ENCODE results near the gene TNNI3K. TPM values are rescaled to one million over a fixed set of nuclear protein-coding genes. Genes with fewer than 3 reads are reported as not detected.

TNNI3K gene
- total and polyA plus RNA-seq, 9 of the 15 experiments (the other 6 are each of a cell fraction or from before 2014, with no cell fraction given), result 0.21 to 0.53 (median 0.32) TPM; not detected in 5

DNA sequence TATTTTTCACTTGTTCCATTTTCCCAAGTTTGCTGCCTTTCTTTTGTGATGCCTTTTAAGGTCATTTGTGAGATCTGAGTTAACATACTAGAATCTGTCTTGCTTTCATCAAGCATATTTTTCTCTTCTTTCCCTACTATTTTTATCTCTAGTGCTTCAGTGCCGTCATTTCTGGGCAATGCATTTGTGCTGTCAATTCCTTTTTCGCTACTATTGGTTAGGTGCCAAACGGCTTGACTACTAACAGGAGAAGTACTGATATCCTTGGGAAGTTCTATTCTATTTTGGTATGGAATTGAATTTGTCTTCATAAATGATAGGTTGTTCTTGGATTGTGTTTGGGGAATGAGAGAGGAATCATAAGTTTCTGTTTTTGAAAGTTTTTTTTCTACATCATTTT is 235.1 kb downstream of the TNNI3K start:
- Histone ChIP-seq H2AFZ (ENCODE audit: low read depth, low read length) (no peak overlapping the region), H3K4me3 (no peak overlapping the region), H3K4me1 (replicated peaks in 1 of 2; ENCODE audit: control insufficient read depth in 2 of 2, insufficient read depth in 2 of 2, low read length in 2 of 2) (no peaks in the 10 kb centered on the region), H3K4me2 (ENCODE audit: insufficient read depth, low read length) (no peak overlapping the region), H3K9ac (ENCODE audit: insufficient read depth in 1 of 2, low read depth in 2 of 2, low read length in 2 of 2) (no peak overlapping the region), H3K9me3 (replicated peaks; ENCODE audit: control insufficient read depth, insufficient read depth, low read depth, low read length) (no peaks in the 10 kb centered on the region), H3K36me3 (ENCODE audit: control insufficient read depth, insufficient read depth, low read length) (no peaks in the 10 kb centered on the region), H4K20me1 (replicated peaks; ENCODE audit: control insufficient read depth, insufficient read depth, low read length) (no peaks in the 10 kb centered on the region), H3K79me2 (ENCODE audit: control insufficient read depth, insufficient read depth, low read length) (no peaks in the 10 kb centered on the region), H3K9me1 (ENCODE audit: control insufficient read depth, insufficient read depth, low read length) (no peaks in the 10 kb centered on the region), H3K27me3 (ENCODE audit: control insufficient read depth in 2 of 2, insufficient read depth in 2 of 2, low read length in 2 of 2) (no peaks in the 10 kb centered on the region), H3K27ac (ENCODE audit: extremely low read depth, low read depth, low read length) (no peak overlapping the region)
- no peak for ATAC-seq
- intact Hi-C loops (cut with micrococcal nuclease), result no loop called here
- BruUV-seq (replicated peaks), result no TSS peak
- in situ Hi-C loops (cut with MboI), result no loop called here
- no peak for FAIRE-seq
- no peak for DNase-seq (ENCODE audit: extremely low read depth in 1 of 4, low spot score in 3 of 4)
- 0% methylated on average over 2 of the region's 3 CpGs for WGBS (ENCODE audit: insufficient coverage, low coverage, missing lambda C conversion rate)
- CTCF ChIA-PET (ENCODE audit: low intra/inter-chr PET ratio), result no interaction called here
- POLR2A ChIA-PET, result no interaction called here
- no peak for TF ChIP-seq E2F3 (CRISPR knock-in tag; IDR thresholded peaks at IDR 0.05)
- TF ChIP-seq, protein P1, sequence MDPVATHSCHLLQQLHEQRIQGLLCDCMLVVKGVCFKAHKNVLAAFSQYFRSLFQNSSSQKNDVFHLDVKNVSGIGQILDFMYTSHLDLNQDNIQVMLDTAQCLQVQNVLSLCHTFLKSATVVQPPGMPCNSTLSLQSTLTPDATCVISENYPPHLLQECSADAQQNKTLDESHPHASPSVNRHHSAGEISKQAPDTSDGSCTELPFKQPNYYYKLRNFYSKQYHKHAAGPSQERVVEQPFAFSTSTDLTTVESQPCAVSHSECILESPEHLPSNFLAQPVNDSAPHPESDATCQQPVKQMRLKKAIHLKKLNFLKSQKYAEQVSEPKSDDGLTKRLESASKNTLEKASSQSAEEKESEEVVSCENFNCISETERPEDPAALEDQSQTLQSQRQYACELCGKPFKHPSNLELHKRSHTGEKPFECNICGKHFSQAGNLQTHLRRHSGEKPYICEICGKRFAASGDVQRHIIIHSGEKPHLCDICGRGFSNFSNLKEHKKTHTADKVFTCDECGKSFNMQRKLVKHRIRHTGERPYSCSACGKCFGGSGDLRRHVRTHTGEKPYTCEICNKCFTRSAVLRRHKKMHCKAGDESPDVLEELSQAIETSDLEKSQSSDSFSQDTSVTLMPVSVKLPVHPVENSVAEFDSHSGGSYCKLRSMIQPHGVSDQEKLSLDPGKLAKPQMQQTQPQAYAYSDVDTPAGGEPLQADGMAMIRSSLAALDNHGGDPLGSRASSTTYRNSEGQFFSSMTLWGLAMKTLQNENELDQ (CRISPR knock-in tag; IDR thresholded peaks at IDR 0.05; ENCODE audit: borderline replicate concordance), result no peak
- TF ChIP-seq POLR3A (IDR thresholded peaks at IDR 0.05; ENCODE audit: borderline replicate concordance, extremely low read depth, insufficient read depth, insufficient read length), result no peak
- TF ChIP-seq NCOA1 (IDR thresholded peaks at IDR 0.05; ENCODE audit: low read depth), result no peak
- TF ChIP-seq ZFP36 (IDR thresholded peaks at IDR 0.05; ENCODE audit: low read depth, low read length, partially characterized antibody), result no peak
- TF ChIP-seq, protein P2, sequence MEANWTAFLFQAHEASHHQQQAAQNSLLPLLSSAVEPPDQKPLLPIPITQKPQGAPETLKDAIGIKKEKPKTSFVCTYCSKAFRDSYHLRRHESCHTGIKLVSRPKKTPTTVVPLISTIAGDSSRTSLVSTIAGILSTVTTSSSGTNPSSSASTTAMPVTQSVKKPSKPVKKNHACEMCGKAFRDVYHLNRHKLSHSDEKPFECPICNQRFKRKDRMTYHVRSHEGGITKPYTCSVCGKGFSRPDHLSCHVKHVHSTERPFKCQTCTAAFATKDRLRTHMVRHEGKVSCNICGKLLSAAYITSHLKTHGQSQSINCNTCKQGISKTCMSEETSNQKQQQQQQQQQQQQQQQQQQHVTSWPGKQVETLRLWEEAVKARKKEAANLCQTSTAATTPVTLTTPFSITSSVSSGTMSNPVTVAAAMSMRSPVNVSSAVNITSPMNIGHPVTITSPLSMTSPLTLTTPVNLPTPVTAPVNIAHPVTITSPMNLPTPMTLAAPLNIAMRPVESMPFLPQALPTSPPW (CRISPR knock-in tag; IDR thresholded peaks at IDR 0.05), result no peak
- TF ChIP-seq SMARCB1 (IDR thresholded peaks at IDR 0.05; ENCODE audit: insufficient read length, low read depth), result no peak
- no peak for TF ChIP-seq ZBTB8A (IDR thresholded peaks at IDR 0.05; ENCODE audit: partially characterized antibody)
- no peak for TF ChIP-seq WHSC1 (IDR thresholded peaks at IDR 0.05; ENCODE audit: low read length)

Data from K562 (cell line).